ENCODE measurements around the gene JUND.

The JUND gene

GRCh38 chr19:18266771-18267686 is 14.4 kb downstream of the JUND start:
- DNase-seq (ENCODE audit: low read depth): no peak

- DNase-seq (ENCODE audit: low read depth): no peak
These were observed 15.8 kb downstream of the JUND start for GRCh38 chr19:18265582-18265981.

- no peak for DNase-seq (ENCODE audit: low read depth)
These were observed 16.4 kb downstream of the JUND start for GRCh38 chr19:18264971-18265540.

- no peak for DNase-seq (ENCODE audit: low read depth)
These were observed 17.1 kb downstream of the JUND start for GRCh38 chr19:18264137-18264854.

GRCh38 chr19:18263324-18264136 is 17.9 kb downstream of the JUND start:
- no peak for DNase-seq (ENCODE audit: low read depth)

- DNase-seq (ENCODE audit: low read depth): no peak
These were observed 18.5 kb downstream of the JUND start for GRCh38 chr19:18262917-18263316.

DNA sequence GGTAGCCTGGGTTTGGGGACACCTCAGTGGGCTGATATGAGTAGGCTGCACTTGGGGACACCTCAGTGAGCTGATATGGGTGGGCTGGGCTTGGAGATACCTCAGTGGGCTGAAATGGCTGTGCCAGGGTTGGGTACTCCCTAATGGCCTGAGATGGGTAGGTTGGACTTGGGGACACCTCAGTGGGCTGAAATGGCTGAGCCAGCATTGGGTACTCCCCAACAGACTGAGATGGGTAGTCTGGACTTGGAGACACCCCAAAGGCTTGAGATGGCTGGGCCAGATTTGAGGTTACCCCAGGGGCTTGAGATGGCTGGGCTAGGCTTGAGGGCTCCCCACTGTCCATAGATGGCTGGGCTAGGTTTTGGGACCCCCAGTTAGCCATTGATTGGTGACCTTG is 19.3 kb downstream of the JUND start:
- DNase-seq (ENCODE audit: low read depth): no peak

- no peak for DNase-seq (ENCODE audit: low read depth)
These were observed 19.9 kb downstream of the JUND start for GRCh38 chr19:18261474-18261873.

DNA sequence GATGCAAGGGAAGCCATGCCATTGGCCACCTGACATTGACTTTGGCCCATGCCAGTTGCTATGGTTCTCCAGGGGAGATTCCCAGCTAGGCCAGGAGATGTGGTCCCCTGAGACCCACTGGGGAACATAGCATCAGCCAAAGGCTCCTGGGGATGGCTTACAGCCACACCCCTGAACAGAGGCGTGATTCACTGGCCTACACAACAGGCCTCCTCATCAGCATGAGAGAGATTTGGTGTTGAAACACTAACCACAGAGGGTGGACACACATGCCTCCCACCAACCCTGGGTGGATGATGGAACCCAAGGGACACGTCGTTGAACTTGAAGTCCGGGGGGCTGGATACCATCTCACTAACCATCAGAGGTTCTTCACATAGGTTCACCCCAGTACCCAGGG is 21.5 kb downstream of the JUND start:
- DNase-seq (ENCODE audit: low read depth): no peak

DNA sequence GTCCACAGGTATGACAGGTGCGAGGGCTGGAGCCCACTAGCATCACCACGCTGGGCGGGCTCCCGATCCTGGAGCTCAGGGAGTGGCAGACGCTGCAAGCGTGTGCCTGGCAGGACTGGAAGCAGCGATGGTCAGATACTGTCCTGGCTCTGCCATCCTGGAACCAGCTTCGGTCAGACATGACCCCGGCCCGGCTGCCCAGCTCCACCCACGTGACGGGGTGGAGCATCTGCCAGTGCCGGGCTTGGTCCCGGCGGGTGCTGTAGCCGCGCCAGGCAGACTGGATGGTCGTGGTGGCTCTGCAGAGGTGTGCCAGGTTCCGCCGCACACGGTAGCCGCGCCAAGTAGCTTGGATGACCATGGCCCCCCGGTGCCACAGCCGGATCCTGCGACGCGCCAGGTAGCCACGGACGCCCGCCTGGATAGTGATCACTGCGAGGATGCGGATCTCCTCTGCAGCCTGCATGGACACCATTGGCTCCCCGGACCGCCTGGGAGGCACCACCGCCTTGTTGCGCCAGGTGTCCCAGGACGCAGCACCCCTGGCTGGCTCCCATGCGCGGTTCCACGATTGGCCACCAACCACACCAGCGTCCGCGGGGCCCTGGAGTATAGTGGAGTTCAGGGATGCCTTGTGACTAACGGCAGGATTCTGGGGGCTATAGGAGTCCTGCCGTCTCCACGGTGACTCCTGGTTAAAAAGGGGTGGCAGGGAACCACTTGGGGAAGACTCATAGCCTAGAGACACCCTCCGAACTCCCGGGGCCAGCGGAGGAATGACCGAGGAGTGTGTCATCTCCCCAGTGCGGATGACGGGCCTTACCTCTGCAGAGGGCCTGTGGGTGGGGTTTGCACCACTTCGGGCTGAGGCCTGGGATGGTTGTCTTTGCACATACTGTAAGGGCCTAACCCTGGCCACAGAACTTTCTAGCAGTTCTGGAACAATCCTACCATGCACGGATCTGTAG is 23.6 kb downstream of the JUND start:
- no peak for DNase-seq (ENCODE audit: low read depth)

- DNase-seq (ENCODE audit: low read depth): no peak
These were observed 26.6 kb downstream of the JUND start for GRCh38 chr19:18254546-18255503.

- DNase-seq (ENCODE audit: low read depth): no peak
These were observed 27.7 kb downstream of the JUND start for GRCh38 chr19:18253716-18254115.

- no peak for DNase-seq (ENCODE audit: low read depth)
These were observed 28.3 kb downstream of the JUND start for GRCh38 chr19:18253130-18253529.

DNA sequence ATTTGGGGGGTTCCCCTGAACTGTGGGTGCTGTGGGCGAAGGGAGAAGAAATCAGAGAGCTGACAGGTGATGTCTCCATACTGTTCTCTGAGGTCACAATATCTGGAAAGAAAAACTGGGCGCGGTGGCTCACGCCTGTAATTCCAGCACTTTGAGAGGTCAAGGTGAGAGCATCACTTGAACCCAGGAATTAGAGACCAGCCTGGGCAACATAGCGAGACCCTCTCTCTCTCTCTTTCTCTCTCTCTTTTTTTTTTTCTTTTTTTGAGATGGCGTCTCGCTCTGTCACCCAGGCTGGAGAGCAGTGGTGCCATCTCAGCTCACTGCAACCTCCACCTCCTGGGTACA is 29.1 kb downstream of the JUND start:
- no peak for DNase-seq (ENCODE audit: low read depth)

GRCh38 chr19:18251587-18252369 is 29.6 kb downstream of the JUND start:
- DNase-seq (ENCODE audit: low read depth): peak; percentile 49

DNA sequence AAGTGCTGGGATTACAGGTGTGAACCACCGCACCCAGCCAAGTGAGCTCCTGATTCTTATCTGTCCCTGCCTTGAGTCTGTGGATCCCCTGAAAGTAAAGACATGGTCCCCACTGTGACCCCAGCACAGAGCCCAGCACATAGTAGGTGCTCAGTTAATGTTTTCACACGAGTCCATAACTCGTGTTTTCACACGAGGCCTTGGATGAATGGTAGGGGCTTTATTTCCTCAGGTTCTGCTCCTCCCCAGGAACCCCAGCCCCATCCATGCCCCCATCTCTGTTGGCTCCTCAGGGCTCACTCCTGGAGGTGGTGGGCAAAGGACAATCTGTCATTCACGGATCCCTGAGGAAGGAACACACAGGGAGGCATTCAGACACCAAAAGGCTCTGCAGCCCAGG is 31.6 kb downstream of the JUND start:
- no peak for DNase-seq (ENCODE audit: low read depth)

- DNase-seq (ENCODE audit: low read depth): no peak
These were observed 36.1 kb downstream of the JUND start for GRCh38 chr19:18245297-18245696.

- DNase-seq (ENCODE audit: low read depth): no peak
These were observed 42.1 kb downstream of the JUND start for GRCh38 chr19:18239303-18239702.

DNA sequence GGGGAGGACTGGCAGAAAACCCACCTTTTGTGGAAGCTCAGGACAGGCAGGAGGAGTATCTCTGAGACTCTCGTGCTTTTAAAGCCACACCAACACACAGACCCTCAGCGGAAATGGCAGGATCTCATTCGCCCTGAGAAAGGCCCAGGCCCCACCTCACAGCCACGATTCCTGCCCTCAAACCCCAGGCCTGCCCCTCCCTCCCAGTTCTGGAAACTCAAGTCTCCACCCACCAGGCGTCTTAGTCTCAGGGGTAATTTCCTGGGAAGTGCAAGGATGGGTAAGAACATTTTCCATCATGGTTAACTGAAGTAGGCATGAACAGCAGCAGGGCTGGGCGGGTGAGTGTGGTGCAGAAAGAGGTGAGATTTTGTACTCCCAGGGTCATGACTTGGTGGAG is 47.2 kb downstream of the JUND start:
- DNase-seq (ENCODE audit: low read depth): no peak
